Measurements from ENCODE around the gene GPAM.

Gene GPAM

GRCh38 chr10:112187527-112187926 lies 4.0 kb upstream of the GPAM start:
- Histone ChIP-seq H3K36me3 (ENCODE audit: control insufficient read depth, insufficient read depth, low read length) (no peaks in the 10 kb centered on the region), H3K27me3 (replicated peaks; ENCODE audit: control insufficient read depth, insufficient read depth, low read length) (no peaks in the 10 kb centered on the region), H3K4me3 (replicated peaks; ENCODE audit: low read depth, low read length) (no peak overlapping the region)
- TF ChIP-seq CTCF (IDR thresholded peaks at IDR 0.05; ENCODE audit: insufficient read depth, low read length, poor library complexity, severe bottlenecking): no peak
- DNase-seq (ENCODE audit: extremely low read depth, insufficient read length): no peak

- Histone ChIP-seq H3K27me3 (replicated peaks; ENCODE audit: control insufficient read depth, insufficient read depth, low read length) (no peaks in the 10 kb centered on the region), H3K4me3 (replicated peaks; ENCODE audit: low read depth, low read length) (no peak overlapping the region), H3K36me3 (ENCODE audit: control insufficient read depth, insufficient read depth, low read length) (no peaks in the 10 kb centered on the region)
- no peak for DNase-seq (ENCODE audit: extremely low read depth, insufficient read length)
- TF ChIP-seq CTCF (IDR thresholded peaks at IDR 0.05; ENCODE audit: insufficient read depth, low read length, poor library complexity, severe bottlenecking): no peak
These were observed 2.4 kb upstream of the GPAM start for GRCh38 chr10:112185959-112186358.

- no peak for TF ChIP-seq CTCF (IDR thresholded peaks at IDR 0.05; ENCODE audit: insufficient read depth, low read length, poor library complexity, severe bottlenecking)
- Histone ChIP-seq H3K36me3 (ENCODE audit: control insufficient read depth, insufficient read depth, low read length) (no peaks in the 10 kb centered on the region), H3K27me3 (replicated peaks; ENCODE audit: control insufficient read depth, insufficient read depth, low read length) (no peaks in the 10 kb centered on the region), H3K4me3 (replicated peaks; ENCODE audit: low read depth, low read length) (peak overlapping the region; percentile 99)
- DNase-seq (ENCODE audit: extremely low read depth, insufficient read length): no peak
These were observed 814 bp upstream of the GPAM start for GRCh38 chr10:112184379-112184778.

- no peaks in the 10 kb centered on the region for H3K36me3 ChIP-seq (ENCODE audit: control insufficient read depth, insufficient read depth, low read length)
- no peak for TF ChIP-seq CTCF (IDR thresholded peaks at IDR 0.05; ENCODE audit: insufficient read depth, low read length, poor library complexity, severe bottlenecking)
- no peak for DNase-seq (ENCODE audit: extremely low read depth, insufficient read length)
- no peaks in the 10 kb centered on the region for H3K27me3 ChIP-seq (replicated peaks; ENCODE audit: control insufficient read depth, insufficient read depth, low read length)
- H3K4me3 ChIP-seq (replicated peaks; ENCODE audit: low read depth, low read length): peak overlapping the region; percentile 99
These were observed 447 bp upstream of the GPAM start for GRCh38 chr10:112184052-112184371.

- DNase-seq (ENCODE audit: extremely low read depth, insufficient read length): no peak
- H3K36me3 ChIP-seq (ENCODE audit: control insufficient read depth, insufficient read depth, low read length): no peaks in the 10 kb centered on the region
- no peaks in the 10 kb centered on the region for H3K27me3 ChIP-seq (replicated peaks; ENCODE audit: control insufficient read depth, insufficient read depth, low read length)
- TF ChIP-seq CTCF (IDR thresholded peaks at IDR 0.05; ENCODE audit: insufficient read depth, low read length, poor library complexity, severe bottlenecking): no peak
- H3K4me3 ChIP-seq (replicated peaks; ENCODE audit: low read depth, low read length): peak overlapping the region; percentile 99
These were observed 709 bp downstream of the GPAM start for GRCh38 chr10:112182784-112183328.

GRCh38 chr10:112177247-112177646 lies 6.3 kb downstream of the GPAM start:
- peaks cover 1% of the 10 kb centered on the region; the same call in 1 of the 2 replicates for H3K36me3 ChIP-seq (ENCODE audit: control insufficient read depth, insufficient read depth, low read length)
- TF ChIP-seq CTCF (IDR thresholded peaks at IDR 0.05; ENCODE audit: insufficient read depth, low read length, poor library complexity, severe bottlenecking): no peak
- no peak for DNase-seq (ENCODE audit: extremely low read depth, insufficient read length)
- no peak overlapping the region for H3K4me3 ChIP-seq (replicated peaks; ENCODE audit: low read depth, low read length)
- H3K27me3 ChIP-seq (replicated peaks; ENCODE audit: control insufficient read depth, insufficient read depth, low read length): no peaks in the 10 kb centered on the region

Data from GM06990 (cell line).